Fibroblast of skin of scalp (primary cell): Measurements from ENCODE around the gene CENPU.
"Not testable (repeated sequence)": the region's sequence is repeated elsewhere in the genome, so short reads cannot be mapped to it uniquely, and the experiment has no call there.

Experiments
- DNase-seq: peaks from one replicate; pipeline ENCODE4 v3.0.0-alpha.2; 2013

The CENPU gene

DNA sequence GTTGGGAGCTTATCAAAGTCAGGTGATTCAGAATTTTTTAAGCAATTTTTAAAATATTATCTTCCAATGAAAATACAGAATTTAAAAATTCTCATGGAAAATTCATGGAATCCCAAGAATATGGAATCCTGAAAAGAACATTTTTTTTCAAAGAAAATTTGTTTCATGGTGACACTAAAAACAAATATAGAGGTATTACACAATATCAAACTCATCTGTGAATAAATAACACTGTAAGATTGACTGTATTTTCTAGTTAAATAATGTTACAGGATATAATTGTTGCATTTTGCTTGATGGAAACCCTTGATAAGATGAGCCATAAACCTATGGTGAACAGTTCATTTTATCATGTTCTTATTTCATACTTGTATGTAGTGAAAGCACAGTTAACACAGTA lies 72.9 kb downstream of the CENPU start:
- DNase-seq, result no peak

DNA sequence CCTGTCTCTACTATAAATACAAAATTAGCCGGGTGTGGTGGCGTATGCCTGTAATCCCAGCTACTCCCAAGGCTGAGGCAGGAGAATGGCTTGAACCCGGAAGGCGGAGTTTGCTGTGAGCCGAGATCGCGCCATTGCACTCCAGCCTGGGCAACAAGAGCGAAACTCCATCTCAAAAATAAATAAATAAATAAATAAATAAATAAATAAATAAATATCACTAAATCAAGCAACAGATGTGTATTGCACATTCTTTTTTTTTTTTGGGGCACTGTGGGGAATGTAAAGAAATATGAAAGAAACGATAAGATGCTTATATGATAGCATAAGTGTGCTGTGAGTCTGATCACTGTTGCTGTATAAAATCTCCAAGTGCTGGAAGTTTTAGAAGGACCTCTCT lies 76.1 kb downstream of the CENPU start:
- DNase-seq, result not testable (repeated sequence)

DNA sequence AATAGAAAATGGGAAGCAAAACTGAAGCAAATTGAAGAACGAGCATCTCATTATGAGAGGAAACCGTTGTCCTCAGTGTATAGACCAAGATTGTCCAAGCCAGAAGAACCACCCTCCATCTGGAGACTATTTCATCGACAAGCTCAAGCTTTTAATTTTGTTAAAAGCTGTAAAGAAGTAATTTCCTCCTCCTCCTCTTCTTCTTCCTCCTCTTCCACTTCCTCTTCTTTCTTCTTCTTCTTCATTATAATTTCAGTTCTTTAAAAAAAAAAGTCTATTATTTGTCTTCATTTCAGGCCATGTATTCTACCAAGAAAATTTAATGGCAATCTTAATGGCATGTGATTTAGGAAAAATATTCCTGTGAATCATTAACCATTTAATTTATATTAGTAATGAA lies 76.8 kb downstream of the CENPU start:
- no peak for DNase-seq

DNA sequence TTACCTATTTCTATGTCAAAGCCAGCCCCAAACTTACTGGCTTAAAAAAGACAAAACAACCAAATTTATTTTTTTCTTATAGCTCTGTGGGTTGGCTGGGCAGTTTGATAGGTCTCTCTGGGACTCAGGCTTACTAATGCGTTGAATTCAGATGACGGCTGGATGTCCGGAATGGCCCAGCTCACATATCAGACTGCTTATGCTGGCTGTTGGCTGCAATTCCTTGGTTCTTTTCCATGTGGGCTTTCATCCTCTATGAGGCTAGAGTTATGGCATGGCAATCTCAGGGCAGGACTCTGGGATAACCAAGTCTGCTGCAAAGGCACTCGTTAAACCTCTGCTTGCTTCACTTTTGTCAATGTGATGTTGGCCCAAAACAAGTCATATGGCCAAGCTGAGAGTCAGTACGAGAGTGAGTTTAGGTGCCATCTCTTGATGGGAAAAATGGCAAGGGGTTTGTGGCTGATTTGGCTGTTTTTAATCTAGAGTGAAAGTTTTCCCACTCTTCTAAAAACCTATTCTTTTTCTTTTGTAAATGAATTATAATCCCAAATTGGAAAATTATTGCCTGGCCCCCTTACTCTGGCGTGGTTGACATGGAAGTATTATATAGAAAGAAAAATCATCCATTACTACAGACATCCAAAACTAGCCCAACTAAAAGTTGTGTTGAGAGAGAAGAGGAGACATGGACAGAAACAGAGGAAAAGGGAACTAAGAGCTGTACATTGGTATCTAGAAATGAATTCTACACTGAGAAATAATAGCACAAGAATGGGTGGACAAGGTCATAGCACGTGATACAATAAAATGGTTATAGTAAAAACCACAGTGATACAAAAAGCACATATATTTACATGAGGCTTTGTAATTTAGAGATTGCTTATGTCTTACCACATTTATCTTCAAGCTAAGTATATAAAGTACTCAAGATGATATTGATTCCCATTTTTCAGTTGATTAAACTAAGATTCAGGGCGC lies 77.7 kb downstream of the CENPU start:
- no peak for DNase-seq

DNA sequence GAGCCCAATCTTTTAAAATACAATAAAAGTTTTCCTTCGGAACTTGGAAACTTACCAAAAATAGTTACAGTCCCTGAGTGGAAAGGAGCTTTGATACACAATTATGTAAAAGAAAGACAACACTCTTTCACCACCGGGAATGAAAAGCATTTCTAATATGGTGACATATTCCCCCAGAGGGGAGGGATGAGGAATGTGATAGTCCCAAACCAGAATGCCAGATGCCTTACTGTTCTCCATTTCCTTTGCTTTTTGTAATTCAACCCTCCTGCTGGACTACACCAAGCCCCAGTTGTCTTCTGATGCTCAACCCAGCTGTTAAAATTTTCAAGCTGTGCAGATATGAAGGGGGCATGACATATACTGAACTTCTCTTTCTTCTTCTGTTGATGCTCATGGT lies 80.2 kb downstream of the CENPU start:
- peak; percentile 94 for DNase-seq

DNA sequence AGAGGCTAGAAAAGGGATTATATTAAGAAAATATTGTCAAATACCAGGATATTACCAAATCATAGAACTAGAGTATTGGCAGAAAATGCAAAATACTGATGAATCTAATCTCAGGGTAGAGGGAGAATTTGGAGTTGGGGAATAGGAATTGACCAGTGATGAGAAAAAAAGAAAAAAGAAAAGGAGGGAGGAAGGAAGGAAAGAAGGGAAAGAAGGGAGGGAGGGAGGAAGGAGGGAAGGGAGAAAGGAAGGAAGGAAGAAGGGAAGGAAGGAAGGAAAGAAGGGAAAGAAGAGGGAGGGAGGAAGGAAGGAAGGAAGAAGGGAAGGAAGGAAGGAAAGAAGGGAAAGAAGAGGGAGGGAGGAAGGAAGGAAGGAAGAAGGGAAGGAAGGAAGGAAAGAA lies 81.2 kb downstream of the CENPU start:
- not testable (repeated sequence) for DNase-seq

DNA sequence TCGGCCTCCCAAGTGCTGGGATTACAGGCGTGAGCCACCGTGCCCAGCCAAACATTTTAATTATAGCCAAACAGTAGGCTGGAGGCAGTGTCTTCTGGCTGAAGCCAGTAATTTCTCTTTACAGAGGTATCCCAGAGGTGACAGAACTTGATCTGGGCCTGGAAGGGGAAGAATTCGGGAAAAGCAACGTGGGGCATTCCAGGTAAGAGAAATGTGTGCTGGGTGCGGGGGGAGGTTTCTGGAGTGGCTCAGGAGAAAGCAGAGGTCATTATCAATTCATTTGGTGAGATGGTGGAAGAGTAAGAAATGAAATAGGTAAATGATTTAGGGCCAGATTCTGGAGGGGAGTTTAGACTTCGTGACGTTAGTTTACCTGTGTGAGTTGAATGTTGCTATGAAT lies 82.0 kb downstream of the CENPU start:
- no peak for DNase-seq

DNA sequence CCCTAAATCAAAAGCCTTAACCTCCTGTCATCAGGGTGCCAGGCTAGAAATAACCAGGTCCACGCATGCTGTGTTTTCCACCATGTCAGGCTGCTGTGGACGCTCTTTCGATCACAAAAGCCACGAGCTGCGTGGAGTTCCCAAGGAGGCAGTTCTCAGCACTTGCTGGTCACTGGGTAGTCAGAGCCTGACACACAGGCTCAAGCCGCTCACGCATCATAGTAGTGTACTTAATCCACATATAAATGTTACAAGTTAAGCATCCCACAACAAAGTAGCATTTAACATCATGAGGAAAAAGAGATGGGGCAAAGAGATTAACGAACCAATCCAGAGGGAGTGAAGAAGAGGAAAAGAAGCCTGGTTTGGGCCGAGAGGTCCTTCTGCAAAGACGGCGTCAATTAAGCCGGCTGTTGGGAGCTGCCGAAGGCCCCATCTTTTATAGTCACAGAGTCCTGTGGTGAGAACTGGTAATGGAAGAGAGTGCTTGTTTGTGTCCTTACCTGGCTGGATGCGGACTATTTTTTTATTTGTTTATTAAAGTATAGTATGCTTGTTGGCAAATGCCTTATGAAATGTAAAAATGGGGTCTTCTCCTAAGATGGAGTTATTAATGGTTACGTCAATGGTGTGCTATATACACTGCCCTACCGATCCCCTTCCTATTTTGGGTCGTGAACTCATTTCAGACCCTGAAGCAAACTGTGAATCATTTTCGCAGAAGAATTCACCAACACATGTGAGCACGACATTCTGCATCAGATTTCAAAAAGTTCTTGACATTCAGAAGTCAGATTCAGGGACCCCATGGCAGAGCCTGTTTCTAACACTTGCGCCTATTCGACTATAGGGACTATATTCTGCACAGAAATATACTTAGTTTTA lies 83.7 kb downstream of the CENPU start:
- DNase-seq, result peak; percentile 19

DNA sequence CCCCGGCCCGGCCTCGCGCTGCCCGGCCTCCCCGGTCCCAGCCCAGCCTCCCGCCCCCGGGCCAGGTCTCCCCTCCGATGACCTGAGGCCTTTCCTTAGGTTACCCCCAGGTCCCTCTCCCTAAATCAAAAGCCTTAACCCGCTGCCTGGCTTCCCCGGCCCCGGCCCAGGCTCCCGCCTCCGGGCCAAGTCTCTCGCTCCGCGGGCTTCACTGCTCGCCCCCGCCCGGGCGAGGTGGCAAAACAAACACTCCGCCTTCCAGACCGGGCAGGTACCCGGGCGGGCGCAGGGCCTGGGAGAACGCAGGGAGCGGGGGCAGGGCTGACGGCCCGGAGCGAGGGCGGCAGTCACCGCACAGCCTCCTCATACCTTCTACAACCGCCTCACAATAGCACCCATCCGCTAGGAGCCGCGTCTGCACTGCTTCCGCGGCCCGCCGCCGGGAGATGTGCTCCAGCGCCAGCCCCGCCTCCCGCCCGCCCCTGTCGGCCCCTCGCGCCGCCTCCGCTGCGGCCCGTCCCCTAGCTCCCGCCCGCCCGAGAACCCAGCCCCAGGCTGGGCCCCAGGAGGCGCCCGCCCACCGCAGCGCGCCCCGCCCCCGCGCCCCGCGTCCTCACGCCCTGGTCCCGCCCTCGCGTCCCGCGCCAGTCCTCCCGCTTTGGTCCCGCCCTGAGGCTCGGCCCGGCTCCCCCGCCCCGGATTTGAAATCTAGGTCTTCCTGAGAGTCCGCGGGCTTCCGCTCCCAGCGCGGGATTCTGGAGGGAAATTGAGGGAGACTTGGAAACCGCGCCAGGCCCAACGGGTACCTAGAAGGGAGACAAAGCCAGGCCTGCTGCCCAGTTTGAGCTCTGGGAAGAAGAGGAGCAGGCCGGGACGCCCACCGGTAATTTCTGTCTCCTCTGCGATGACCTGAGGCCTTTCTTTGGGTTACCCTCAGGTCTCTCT lies 84.6 kb downstream of the CENPU start, which contains the start of the genes CASP3 and PRIMPOL:
CASP3 (minus strand) TSS at position 422 of the 945 bp plus-strand sequence. CDS start 10,994 bp downstream, outside the sequence.
PRIMPOL (plus strand) TSS at position 713 of the 945 bp plus-strand sequence. CDS start 7,403 bp downstream, outside the sequence.
- peak; percentile 97 for DNase-seq

DNA sequence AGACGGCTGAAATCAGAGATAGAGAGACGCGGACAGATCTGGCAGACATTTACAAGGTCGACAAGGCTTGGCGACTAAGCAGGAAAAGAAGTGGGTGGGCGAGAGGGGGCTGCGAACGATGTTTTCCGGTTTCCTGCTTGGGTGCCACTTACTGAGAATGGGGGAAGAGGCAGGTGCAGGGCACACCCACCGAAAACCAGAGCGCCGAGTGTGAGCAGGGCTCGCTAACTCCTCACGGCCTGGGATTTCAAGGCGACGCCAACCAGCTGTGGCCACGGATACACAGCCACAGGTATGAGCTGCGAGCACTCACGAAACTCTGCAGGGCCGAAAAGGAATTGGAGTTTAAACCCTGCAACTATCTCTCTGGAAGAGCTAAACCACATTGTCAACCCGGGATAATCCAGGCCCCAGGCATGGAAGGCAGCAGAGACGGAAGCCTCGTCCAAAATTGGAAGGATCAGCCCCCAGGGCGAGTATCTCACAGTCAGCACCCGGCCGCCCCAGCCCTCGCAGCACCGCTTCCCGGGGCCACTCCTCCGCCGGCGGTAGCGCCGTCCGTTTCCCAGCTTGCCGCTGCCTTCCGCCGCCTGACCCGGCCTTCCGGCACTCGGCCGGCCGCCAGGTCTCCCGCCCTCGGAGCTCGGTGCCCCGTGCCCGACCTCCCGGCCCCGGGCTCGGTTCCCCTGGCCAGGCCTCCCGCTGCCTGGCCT lies 85.4 kb downstream of the CENPU start:
- peak; percentile 47 for DNase-seq

DNA sequence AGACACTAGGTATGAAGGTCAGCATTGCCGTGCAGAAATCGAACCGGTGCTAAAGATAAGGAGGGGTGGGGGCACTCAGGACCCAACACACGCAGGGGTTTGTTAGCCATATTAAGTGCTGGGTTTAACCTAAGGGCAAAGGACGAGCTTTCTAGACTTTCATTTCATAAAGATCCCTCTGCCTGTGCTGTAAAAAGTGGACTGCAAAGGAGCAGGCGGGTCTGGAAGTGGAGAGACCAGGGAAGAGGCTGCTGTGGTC lies 85.9 kb downstream of the CENPU start:
- no peak for DNase-seq

DNA sequence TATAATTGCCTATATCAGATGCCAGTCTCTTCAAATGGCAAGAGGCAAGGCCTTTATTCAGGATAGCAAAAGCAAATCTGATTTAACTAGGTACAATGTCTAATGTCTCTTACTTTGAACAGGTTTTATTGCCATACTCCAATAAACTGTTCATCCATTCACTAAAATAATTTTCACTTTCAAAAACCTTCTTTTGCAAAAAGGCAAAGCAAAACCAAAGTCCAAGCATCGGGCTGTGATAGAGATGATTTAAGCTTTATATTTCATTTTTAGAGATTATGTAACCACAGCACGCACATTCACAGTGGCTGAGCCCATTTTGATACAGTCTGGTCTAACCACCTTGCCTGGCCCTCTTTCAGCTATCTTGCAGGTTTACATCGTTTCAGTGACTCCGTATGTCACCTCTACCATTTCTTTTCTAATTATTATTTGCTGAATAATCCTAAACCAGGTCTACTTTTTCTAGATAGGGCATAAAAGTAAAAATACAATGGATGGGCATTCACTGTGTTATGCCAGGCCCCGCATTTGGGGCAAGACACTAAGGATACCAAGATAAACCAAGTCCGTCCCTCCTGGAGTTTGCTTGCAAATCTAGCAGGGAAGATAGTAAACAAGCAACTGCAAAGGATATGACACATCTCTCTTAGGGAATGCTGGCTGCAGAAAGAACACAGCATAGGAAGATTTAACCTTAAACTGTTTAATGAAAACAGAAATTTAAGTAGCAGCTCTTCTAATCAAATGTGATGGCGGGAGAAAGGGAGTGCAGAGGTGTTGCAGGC lies 86.4 kb downstream of the CENPU start:
- no peak for DNase-seq

DNA sequence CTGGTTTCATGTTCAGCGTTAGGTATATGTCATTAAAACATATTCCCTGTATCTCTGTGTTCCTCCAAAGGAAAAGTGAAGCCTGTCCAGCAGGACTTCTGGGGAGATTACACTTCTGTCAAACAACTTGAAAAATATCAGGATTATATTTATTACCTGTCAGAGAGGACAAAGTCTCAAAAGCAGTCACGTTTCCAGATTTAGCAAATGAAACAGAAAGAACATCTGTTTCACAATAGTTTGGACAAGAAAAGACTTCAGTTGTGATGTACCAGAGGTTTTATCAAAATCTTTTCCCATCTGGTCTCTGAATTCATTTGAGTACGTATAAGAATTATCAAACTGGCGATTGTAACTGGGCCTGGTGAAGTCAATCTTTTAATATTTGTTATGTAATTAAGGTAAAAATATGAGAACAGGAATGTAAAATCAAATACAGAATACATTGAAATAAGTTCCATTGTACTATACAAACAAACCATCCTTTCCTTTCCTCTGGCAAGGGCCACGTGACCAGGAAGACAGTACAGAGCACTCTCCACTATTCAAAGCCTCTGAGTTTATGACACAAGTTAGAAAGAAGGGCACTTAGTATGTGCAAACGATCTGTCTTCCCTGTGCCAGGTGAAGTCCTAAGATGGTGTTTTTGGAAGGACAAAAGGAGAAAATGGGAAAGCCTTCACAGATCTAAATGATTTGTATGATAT lies 87.8 kb downstream of the CENPU start:
- DNase-seq, result no peak

DNA sequence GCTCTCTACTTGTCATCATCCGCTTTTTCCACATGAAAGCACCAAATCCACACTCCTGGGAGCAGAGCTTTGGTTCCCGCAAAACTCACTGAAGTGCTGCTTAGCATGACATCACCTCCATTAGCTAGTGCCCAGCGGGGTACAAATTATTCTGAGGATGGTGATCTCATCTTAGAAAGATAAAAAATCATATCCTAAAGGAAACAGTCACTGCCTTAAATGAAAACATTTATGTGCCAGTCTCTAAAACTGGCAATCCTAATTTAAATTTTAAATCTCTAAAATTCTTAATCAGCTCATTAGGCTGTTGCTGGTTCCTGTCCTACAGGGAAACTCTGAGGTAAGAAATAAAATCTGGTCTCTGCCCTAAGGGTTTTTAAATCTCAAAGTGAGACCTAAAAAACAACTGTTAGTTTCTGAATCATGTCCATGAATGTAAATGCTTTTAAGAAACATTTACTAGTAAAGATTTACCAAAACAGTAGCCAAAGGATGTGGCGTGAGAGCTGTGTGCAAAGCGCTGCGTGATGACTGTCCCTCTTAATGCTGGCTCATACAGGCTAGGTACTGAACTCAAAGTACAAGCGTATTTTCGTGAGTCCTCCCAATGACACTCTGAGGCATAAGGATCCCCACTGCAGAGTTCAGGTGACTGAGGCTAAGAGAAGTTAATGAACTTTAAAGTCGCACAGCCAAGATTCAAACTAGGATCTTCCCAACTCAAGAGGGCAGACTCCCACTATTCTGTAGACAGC lies 89.2 kb downstream of the CENPU start:
- peak; percentile 56 for DNase-seq
